ENCODE measurements around the gene OR2V2.
"Not testable (repeated sequence)": the region's sequence is repeated elsewhere in the genome, so short reads cannot be mapped to it uniquely, and the experiment has no call there.

Gene OR2V2, protein sequence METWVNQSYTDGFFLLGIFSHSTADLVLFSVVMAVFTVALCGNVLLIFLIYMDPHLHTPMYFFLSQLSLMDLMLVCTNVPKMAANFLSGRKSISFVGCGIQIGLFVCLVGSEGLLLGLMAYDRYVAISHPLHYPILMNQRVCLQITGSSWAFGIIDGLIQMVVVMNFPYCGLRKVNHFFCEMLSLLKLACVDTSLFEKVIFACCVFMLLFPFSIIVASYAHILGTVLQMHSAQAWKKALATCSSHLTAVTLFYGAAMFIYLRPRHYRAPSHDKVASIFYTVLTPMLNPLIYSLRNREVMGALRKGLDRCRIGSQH

GRCh38 chr5:181146927-181147636 lies at the start of gene OR2V2:
OR2V2 (plus strand) TSS chr5:181147586; CDS start chr5:181154943, 7,357 bp downstream.
- peaks cover 24% of the 10 kb centered on the region for H3K27me3 Mint-ChIP-seq (ENCODE audit: low read depth)
- not testable (repeated sequence) for H3K4me1 Mint-ChIP-seq (ENCODE audit: low read depth); H3K27ac Mint-ChIP-seq; H3K36me3 Mint-ChIP-seq (ENCODE audit: low read depth); H3K9me3 Mint-ChIP-seq; DNase-seq (ENCODE audit: low spot score); H3K4me3 Mint-ChIP-seq

DNA sequence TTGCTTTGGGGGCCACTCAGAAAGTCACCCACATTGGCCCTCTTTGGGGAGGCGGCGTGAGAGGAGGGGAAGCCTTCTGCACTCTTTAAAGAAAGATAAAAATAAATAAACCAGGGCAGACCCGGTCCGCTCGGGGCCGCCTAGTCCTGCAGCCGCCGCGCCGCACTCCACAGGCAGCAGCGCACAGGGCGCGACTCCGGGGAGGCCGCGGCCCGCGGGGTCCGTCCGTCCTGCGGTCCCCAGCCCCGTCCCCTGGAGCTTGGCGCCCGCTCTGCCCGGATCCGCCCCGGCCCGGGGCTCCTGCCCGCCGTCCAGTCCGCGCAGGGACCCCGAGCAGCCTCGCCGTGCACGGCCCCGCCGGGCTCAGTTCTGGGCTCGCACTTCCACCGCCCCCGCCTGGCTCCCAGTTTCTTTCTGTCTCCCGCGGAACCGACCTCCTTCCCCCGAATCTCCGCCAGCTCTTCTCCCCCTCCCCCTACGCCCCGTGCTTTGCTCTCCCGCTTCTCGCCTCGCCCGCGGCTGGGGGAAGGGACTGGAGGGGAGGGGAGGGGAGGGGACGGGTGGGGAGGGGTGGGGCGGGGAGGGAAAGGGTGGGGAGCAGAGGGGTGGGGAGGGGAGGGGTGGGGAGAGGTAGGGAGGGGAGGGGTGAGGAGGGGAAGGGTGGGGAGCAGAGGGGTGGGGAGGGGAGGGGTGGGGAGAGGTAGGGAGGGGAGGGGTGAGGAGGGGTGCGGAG lies 49.5 kb upstream of the OR2V2 start:
- not testable (repeated sequence) for H3K27ac Mint-ChIP-seq; DNase-seq (ENCODE audit: low spot score); H3K4me1 Mint-ChIP-seq (ENCODE audit: low read depth); H3K4me3 Mint-ChIP-seq; H3K9me3 Mint-ChIP-seq; H3K36me3 Mint-ChIP-seq (ENCODE audit: low read depth)
- H3K27me3 Mint-ChIP-seq (ENCODE audit: low read depth), result peaks cover 20% of the 10 kb centered on the region

GRCh38 chr5:181098762-181099601 lies 48.4 kb upstream of the OR2V2 start:
- Mint-ChIP-seq H3K9me3 (no peaks in the 10 kb centered on the region), H3K36me3 (ENCODE audit: low read depth) (no peaks in the 10 kb centered on the region), H3K27ac (no peak overlapping the region), H3K4me3 (no peak overlapping the region), H3K4me1 (ENCODE audit: low read depth) (peaks cover 2% of the 10 kb centered on the region), H3K27me3 (ENCODE audit: low read depth) (peaks cover 24% of the 10 kb centered on the region)
- DNase-seq (ENCODE audit: low spot score), result no peak

DNA sequence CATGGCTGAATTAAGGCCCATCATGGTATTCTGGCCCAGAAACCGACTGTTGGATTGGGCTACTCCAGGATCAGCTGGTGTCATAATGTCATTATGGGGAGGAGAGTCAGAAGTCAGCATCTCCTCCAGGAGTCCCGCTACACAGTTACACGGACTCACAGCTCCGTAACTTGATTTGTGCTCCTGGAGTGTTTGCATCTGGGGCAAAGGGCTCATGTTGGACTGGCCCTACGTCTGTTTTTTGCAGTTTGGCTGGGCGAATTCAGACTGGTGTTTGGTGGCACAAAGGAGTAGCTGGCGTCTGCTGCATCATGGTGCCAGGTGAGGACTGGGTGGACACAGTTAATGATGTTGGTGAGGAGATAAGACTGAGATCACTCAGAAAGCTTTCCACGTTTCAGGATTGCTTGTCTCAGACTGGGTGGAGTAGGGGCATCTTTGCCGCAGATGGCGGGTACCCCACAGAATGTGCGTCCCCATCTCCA lies 47.7 kb upstream of the OR2V2 start:
- H3K4me1 Mint-ChIP-seq (ENCODE audit: low read depth), result peaks cover 5% of the 10 kb centered on the region
- no peak for DNase-seq (ENCODE audit: low spot score)
- peaks cover 30% of the 10 kb centered on the region for H3K27me3 Mint-ChIP-seq (ENCODE audit: low read depth)
- peak overlapping the region; percentile 15 for H3K4me3 Mint-ChIP-seq
- no peaks in the 10 kb centered on the region for H3K36me3 Mint-ChIP-seq (ENCODE audit: low read depth)
- H3K27ac Mint-ChIP-seq, result no peak overlapping the region
- H3K9me3 Mint-ChIP-seq, result no peaks in the 10 kb centered on the region

- Mint-ChIP-seq H3K9me3 (no peaks in the 10 kb centered on the region), H3K36me3 (ENCODE audit: low read depth) (no peaks in the 10 kb centered on the region), H3K27ac (no peak overlapping the region), H3K4me1 (ENCODE audit: low read depth) (peaks cover 5% of the 10 kb centered on the region), H3K27me3 (ENCODE audit: low read depth) (peaks cover 34% of the 10 kb centered on the region), H3K4me3 (no peak overlapping the region)
- no peak for DNase-seq (ENCODE audit: low spot score)
Observed at GRCh38 chr5:181100121-181100875, 47.1 kb upstream of the OR2V2 start.

GRCh38 chr5:181101030-181101641 lies 46.2 kb upstream of the OR2V2 start:
- H3K4me1 Mint-ChIP-seq (ENCODE audit: low read depth); H3K9me3 Mint-ChIP-seq; H3K4me3 Mint-ChIP-seq; DNase-seq (ENCODE audit: low spot score); H3K36me3 Mint-ChIP-seq (ENCODE audit: low read depth); H3K27ac Mint-ChIP-seq: not testable (repeated sequence)
- peaks cover 40% of the 10 kb centered on the region for H3K27me3 Mint-ChIP-seq (ENCODE audit: low read depth)

DNA sequence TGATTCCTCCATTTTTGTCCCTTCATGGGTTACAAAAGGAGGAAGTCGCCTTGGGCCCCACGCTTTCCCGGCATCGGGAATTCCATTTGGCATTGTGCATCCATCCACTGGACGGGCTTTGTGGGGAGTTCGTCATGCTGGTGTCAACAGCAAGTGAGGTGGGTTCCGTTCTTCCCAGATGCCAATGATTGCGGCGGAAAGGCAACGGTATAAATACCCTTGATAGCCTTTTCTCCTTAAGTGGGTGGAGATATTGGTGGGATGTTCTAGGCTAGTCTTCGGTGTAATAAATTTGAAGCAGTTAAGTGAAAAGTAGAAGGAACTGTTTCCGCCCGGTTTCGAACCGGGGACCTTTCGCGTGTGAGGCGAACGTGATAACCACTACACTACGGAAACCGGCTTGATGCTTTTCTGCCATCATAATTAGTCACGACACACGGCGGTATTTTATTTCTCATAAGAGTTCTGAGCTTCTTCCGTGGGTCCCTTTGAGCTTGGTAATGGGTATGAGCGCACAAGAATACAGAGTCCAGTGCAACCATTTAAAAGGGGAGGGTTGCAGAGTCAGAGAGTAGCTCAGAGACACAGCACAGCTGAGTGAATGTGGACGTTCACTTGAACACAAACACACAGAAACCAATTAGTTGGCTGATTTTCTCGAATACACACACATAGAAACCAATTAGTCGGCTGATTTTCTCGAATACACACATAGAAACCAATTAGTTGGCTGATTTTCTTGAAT lies 45.3 kb upstream of the OR2V2 start:
- peaks cover 44% of the 10 kb centered on the region for H3K27me3 Mint-ChIP-seq (ENCODE audit: low read depth)
- not testable (repeated sequence) for H3K27ac Mint-ChIP-seq

GRCh38 chr5:181104259-181104568 lies 43.2 kb upstream of the OR2V2 start:
- H3K4me3 Mint-ChIP-seq, result peak overlapping the region; percentile 69
- peaks cover 43% of the 10 kb centered on the region for H3K27me3 Mint-ChIP-seq (ENCODE audit: low read depth)
- H3K9me3 Mint-ChIP-seq; DNase-seq (ENCODE audit: low spot score); H3K4me1 Mint-ChIP-seq (ENCODE audit: low read depth); H3K36me3 Mint-ChIP-seq (ENCODE audit: low read depth): not testable (repeated sequence)
- H3K27ac Mint-ChIP-seq, result peak overlapping the region; percentile 57

More for the DNA sequence above, 45.3 kb upstream of the OR2V2 start:
- not testable (repeated sequence) for H3K36me3 Mint-ChIP-seq (ENCODE audit: low read depth); H3K4me1 Mint-ChIP-seq (ENCODE audit: low read depth); H3K4me3 Mint-ChIP-seq; DNase-seq (ENCODE audit: low spot score); H3K9me3 Mint-ChIP-seq

GRCh38 chr5:181104606-181105390 lies 42.6 kb upstream of the OR2V2 start:
- Mint-ChIP-seq H3K27me3 (ENCODE audit: low read depth) (peaks cover 37% of the 10 kb centered on the region), H3K4me3 (peak overlapping the region; percentile 69)
- not testable (repeated sequence) for H3K27ac Mint-ChIP-seq; H3K36me3 Mint-ChIP-seq (ENCODE audit: low read depth); H3K4me1 Mint-ChIP-seq (ENCODE audit: low read depth); DNase-seq (ENCODE audit: low spot score); H3K9me3 Mint-ChIP-seq

GRCh38 chr5:181105391-181106025 lies 41.9 kb upstream of the OR2V2 start:
- Mint-ChIP-seq H3K27me3 (ENCODE audit: low read depth) (peaks cover 32% of the 10 kb centered on the region), H3K9me3 (no peaks in the 10 kb centered on the region), H3K4me1 (ENCODE audit: low read depth) (peaks cover 4% of the 10 kb centered on the region), H3K36me3 (ENCODE audit: low read depth) (no peaks in the 10 kb centered on the region), H3K4me3 (no peak overlapping the region), H3K27ac (no peak overlapping the region)
- DNase-seq (ENCODE audit: low spot score), result no peak

GRCh38 chr5:181107699-181108098 lies 39.7 kb upstream of the OR2V2 start:
- H3K27me3 Mint-ChIP-seq (ENCODE audit: low read depth), result peaks cover 38% of the 10 kb centered on the region
- H3K4me3 Mint-ChIP-seq, result no peak overlapping the region
- peaks cover 4% of the 10 kb centered on the region for H3K4me1 Mint-ChIP-seq (ENCODE audit: low read depth)
- DNase-seq (ENCODE audit: low spot score), result no peak
- no peaks in the 10 kb centered on the region for H3K36me3 Mint-ChIP-seq (ENCODE audit: low read depth)
- no peaks in the 10 kb centered on the region for H3K9me3 Mint-ChIP-seq
- no peak overlapping the region for H3K27ac Mint-ChIP-seq
